D721Med (cell line): ENCODE results near the gene AKT3.
A peak's percentile ranks its signal among the peaks of the same experiment; 100 is the strongest.

Experiments used
- DNase-seq: peaks from one replicate; pipeline ENCODE4 v3.0.0; 2011; ENCODE audit warnings: low spot score; ENCODE audit not compliant: insufficient read length
- FAIRE-seq: peaks from 2 replicates; lab custom pipeline; 2011; peaks lifted over from hg19 to GRCh38; lab: Jason Lieb, UNC
- TF ChIP-seq, protein P1 (sequence below): IDR thresholded peaks from 2 replicates; pipeline ENCODE4 v1.5.1; 2012; ENCODE audit warnings: mild to moderate bottlenecking, control low read depth; ENCODE audit not compliant: insufficient read depth; ENCODE audit errors: missing control alignments

Gene AKT3

DNA sequence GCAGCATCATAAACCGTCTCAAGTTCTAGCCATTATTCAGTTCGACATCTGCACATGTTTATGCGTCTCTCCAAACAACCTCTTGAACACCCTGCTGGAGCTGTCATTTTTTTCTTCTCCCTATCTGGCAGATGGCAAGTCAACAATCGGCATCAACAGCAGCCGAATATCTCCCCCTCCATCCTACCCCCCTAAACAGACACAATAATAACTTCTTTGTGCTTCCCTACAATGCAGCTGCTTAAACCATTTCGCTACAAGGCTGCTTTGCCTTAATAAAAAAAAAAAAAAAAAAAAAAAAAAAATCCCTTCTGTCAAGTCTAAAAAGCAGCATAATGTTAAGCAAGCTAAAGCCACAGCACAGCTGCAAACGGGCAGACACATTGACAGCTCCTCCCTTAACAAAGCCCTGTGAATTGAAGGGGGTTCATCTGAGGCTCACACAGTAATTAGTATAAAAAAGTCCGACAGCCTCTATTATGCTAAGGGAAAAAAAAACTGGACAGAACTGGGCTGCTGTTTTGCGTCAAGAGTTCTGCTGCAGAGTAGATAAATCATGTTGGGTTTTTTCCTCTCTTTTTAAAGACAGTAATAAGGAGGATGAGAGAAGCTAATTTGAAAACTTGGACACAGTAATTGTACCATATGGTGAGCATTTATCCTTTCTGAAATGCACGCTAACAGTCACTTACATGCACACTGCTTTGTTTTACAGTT is 136.4 kb downstream of the AKT3 start:
- no peak for DNase-seq
- TF ChIP-seq, protein P1, sequence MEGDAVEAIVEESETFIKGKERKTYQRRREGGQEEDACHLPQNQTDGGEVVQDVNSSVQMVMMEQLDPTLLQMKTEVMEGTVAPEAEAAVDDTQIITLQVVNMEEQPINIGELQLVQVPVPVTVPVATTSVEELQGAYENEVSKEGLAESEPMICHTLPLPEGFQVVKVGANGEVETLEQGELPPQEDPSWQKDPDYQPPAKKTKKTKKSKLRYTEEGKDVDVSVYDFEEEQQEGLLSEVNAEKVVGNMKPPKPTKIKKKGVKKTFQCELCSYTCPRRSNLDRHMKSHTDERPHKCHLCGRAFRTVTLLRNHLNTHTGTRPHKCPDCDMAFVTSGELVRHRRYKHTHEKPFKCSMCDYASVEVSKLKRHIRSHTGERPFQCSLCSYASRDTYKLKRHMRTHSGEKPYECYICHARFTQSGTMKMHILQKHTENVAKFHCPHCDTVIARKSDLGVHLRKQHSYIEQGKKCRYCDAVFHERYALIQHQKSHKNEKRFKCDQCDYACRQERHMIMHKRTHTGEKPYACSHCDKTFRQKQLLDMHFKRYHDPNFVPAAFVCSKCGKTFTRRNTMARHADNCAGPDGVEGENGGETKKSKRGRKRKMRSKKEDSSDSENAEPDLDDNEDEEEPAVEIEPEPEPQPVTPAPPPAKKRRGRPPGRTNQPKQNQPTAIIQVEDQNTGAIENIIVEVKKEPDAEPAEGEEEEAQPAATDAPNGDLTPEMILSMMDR, result no peak
- FAIRE-seq, result peak; percentile 99

DNA sequence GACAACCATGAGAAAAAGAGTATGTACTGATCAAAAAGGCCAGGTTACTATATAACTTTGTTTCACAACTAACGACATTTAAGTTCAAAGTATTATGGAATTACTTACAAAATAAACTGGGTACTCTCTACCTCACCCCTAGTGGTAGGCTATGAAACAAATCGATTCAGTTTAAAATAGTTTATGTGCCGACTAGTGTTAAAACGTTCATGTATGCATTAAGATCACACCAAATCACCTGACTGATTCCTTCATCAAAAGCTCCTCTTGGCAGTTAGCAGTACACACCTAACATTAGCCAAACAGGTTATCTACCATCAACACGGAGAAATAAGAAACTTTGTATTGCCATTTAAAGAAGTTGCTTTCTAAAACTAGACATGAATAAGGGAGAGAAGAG is 137.1 kb downstream of the AKT3 start:
- TF ChIP-seq, protein P1, result peak; percentile 42
- FAIRE-seq (no peak), DNase-seq (no peak)

DNA sequence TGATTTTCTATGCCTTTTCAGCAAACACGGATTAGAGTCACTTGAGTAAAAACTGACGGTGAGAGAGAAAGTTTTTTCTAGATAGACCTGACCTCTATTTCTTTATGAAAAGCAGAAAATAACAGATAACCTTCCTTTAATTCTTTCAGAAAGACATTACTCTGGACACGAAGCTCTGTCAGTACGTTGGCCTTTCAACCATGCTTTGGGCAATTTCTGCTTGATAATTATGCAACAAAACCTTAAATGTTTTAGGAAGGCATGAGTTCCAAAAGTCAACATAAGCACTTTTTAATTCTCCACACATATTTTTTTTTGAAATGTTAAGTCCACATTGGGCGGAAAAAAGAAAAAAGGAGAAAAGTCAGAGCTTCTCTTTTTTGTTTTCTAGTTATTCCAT is 137.8 kb downstream of the AKT3 start:
- FAIRE-seq (no peak), DNase-seq (no peak)
- TF ChIP-seq, protein P1, result no peak

DNA sequence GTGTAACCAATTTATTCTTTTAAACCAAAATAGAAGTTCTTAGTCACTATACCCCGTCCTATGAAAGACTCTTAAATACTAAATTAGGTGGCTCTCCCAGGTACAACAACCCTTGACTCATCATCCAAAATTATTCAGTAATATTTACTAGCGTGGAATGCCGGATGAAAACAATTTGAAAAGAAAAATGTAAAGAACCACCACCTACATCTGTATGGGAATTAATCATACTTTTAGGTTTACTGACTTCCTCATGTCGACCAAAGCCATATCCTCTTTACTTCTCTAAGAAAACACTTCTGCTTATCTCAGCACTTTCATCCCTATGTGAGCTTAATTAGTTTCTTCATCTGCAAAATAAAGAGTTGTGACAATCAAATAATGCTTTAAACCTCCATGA is 139.6 kb downstream of the AKT3 start:
- no peak for DNase-seq
- peak; percentile 89 for FAIRE-seq
- TF ChIP-seq, protein P1, result no peak

DNA sequence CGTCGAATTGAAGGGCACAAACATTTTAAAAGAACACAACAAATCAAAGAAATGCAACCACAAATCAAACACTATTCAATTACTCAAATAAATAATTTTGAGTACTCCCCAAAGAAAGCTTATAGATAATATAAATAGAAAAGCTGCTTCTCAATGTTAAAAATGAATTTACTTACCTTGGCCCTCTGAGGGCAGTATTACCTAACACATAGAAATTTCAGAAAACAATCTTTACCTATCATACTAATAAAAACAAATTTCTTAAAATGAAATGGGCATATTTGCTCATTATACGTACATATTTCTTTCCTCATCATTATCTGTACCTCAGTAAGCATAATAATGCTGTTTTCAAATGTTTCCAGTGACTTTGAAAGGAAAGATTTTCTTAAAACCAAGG is 141.8 kb downstream of the AKT3 start:
- TF ChIP-seq, protein P1, result peak; percentile 75
- no peak for DNase-seq
- peak; percentile 74 for FAIRE-seq

DNA sequence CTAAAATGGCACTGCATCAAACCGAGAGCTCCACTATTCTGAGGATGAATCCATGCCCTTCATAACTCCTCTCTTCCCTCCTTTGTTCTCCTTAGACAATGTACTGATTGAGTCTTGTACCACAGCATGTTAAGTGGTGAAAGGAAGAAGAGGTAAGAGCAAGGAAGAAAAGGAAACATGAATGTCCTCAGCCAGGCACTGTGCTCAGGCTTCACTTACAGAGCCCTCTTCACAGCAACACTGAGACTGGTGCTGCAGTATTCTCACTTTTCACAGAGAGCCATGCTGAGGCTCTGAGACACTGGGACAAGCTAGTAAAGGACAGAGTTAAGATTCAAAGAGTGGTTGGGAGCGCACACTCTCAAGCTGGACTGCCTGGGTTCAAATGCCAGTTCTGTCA is 143.5 kb downstream of the AKT3 start:
- FAIRE-seq (no peak), DNase-seq (no peak)
- TF ChIP-seq, protein P1, result no peak

DNA sequence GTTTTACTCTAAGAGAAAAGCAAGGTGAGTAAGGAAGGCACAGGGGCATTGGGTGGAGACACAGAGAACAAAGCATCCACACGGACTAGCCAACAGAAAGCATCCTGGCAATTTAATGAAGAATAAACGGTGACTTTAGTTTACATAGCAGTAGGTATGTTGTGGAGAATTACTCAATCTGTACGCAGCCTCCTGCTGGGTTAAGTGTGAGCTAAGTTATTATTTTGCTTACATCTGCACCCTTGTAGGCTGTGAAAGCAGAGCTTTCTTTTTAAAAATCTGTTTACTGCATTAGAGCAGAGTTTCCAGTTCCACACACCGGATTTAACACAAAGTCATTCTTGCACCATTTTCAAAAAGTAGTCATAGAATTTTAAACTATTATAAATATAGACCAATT is 144.5 kb downstream of the AKT3 start:
- TF ChIP-seq, protein P1, result no peak
- DNase-seq, result no peak
- no peak for FAIRE-seq
